Measurements from ENCODE around the gene SERINC4. TPM values are rescaled to one million over a fixed set of nuclear protein-coding genes. Genes with fewer than 3 reads are reported as not detected.

SERINC4 gene
- total RNA-seq, 1 experiment from 2014 or later = not detected

GRCh38 chr15:43749690-43750345 lies 50.2 kb downstream of the SERINC4 start:
- DNase-seq (ENCODE audit: low read depth) = peak; percentile 14

DNA sequence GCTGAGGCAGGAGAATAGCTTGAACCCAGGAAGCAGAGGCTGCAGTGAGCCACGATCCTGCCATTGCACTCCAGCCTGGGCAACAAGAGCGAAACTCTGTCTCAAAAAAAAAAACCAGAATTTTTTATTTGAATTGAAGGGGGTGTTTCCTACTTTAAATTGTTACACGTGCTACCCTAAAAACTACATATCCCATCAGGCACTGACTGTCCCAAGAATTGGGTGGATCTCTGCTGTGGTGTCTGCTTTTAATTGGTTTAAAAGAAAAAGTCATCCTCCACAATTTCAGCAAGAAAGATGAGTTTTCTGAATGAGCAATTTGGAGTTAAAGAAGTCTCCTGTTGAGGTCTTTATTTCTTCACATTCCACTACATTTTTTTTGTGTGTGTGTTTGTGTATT lies 51.6 kb downstream of the SERINC4 start:
- DNase-seq (ENCODE audit: low read depth) = peak; percentile 46

DNA sequence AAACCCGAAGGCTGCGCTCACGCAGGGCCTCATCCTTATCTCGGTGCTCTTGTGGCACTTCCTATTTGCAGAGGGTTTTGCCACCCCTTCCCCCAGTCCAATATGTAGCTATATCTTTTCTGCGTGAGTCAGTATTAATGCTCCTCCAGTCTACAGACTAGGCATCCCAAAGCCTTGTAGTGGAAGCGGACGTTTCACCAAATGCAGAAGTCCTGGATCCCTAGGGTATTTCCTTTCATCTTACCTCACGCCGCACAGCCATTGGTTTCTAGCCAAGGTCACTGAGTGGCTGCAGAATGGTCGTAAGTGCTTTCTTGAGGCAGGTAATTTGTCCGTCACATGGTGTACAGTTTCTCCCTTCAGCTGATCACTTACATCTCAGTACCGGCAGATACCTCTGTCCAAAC lies 53.1 kb downstream of the SERINC4 start:
- DNase-seq (ENCODE audit: low read depth) = peak; percentile 51

- DNase-seq (ENCODE audit: low read depth) = peak; percentile 90
Measured at GRCh38 chr15:43746245-43746902, 53.6 kb downstream of the SERINC4 start, which contains the start of gene PDIA3. Gene PDIA3, plus strand, starts transcription at chr15:43746438. Its CDS starts 102 bp downstream, at chr15:43746540.

Other genes starting within 250 kb of the SERINC4 start
- gene PPIP5K1, start 210.0 kb downstream of the SERINC4 start, total RNA-seq (2014; rRNA removed; shearing (Covaris generic)) = 16.7 and 16.9 TPM in 2 replicates
- gene CKMT1B, start 206.2 kb downstream of the SERINC4 start, total RNA-seq (2014; rRNA removed; shearing (Covaris generic)) = not detected in 2 replicates
- gene STRC, start 181.4 kb downstream of the SERINC4 start, total RNA-seq (2014; rRNA removed; shearing (Covaris generic)) = not detected in 2 replicates
- 0.60 and 1.9 TPM in 2 replicates for gene CATSPER2, start 151.4 kb downstream of the SERINC4 start, total RNA-seq (2014; rRNA removed; shearing (Covaris generic))
- 0.24 TPM in 1 of 2 replicates, not detected in the other for gene CKMT1A, start 106.4 kb downstream of the SERINC4 start, total RNA-seq (2014; rRNA removed; shearing (Covaris generic))
- gene PDIA3, start 53.8 kb downstream of the SERINC4 start, total RNA-seq (2014; rRNA removed; shearing (Covaris generic)) = 303 and 323 TPM in 2 replicates
- 1.2 and 4.3 TPM in 2 replicates for gene ELL3, start 23.3 kb downstream of the SERINC4 start, total RNA-seq (2014; rRNA removed; shearing (Covaris generic))
- gene SERF2, start 7.9 kb downstream of the SERINC4 start, total RNA-seq (2014; rRNA removed; shearing (Covaris generic)) = 1,696 and 1,842 TPM in 2 replicates
- gene HYPK, start 379 bp upstream of the SERINC4 start, total RNA-seq (2014; rRNA removed; shearing (Covaris generic)) = 18.4 and 20.8 TPM in 2 replicates
- gene MFAP1, start 24.5 kb upstream of the SERINC4 start, total RNA-seq (2014; rRNA removed; shearing (Covaris generic)) = 43.5 and 46.4 TPM in 2 replicates
- 52.4 and 58.3 TPM in 2 replicates for gene WDR76, start 26.8 kb upstream of the SERINC4 start, total RNA-seq (2014; rRNA removed; shearing (Covaris generic))